Transverse colon (tissue), 4 donors: ENCODE measurements around the gene TMED3. TPM values are rescaled to one million over a fixed set of nuclear protein-coding genes. Genes with fewer than 3 reads are reported as not detected.
"Not testable (repeated sequence)": the region's sequence is repeated elsewhere in the genome, so short reads cannot be mapped to it uniquely, and the experiment has no call there.

Source experiments
- DNase-seq: peaks from one replicate; pipeline ENCODE4 v3.0.0-alpha.2; 2019
- H3K27ac ChIP-seq, 4 donors: fragments of 200-600 bp; sonication (generic); 2 replicates each; pipeline ENCODE4 v1.5.1; 2016 to 2018; ENCODE audit warnings: inconsistent platforms in 4 of 4
- H3K27me3 ChIP-seq: fragments of 200-600 bp; sonication (generic); 2 replicates; pipeline ENCODE4 v1.5.1; 2017; ENCODE audit warnings: inconsistent platforms
- H3K36me3 ChIP-seq, 4 donors: fragments of 200-600 bp; sonication (generic); 2 replicates each; pipeline ENCODE4 v1.5.1; 2017 to 2019; ENCODE audit warnings: inconsistent platforms in 4 of 4
- H3K4me1 ChIP-seq, 4 donors: fragments of 200-600 bp; sonication (generic); 2 replicates each; pipeline ENCODE4 v1.5.1; 2017 to 2020; ENCODE audit warnings: inconsistent platforms in 4 of 4
- H3K4me3 ChIP-seq, 4 donors: fragments of 200-600 bp; sonication (generic); 1 replicate in 1 of 4; 2 replicates in 3 of 4; pipeline versions ENCODE4 v1.5.1 to v1.6.1; 2017 to 2019; ENCODE audit warnings: inconsistent platforms in 4 of 4
- H3K9me3 ChIP-seq, 2 donors: fragments of 200-600 bp; sonication (generic); 2 replicates each; pipeline ENCODE4 v1.5.1; 2017 to 2019; ENCODE audit warnings: inconsistent platforms in 2 of 2
- EP300 ChIP-seq: sonication (generic); formaldehyde crosslinking; IDR thresholded peaks from one replicate; pipeline ENCODE4 v1.6.1; 2017; ENCODE audit warnings: antibody characterized with exemption, low read depth
- POLR2A ChIP-seq: fragments of 450-650 bp; IDR thresholded peaks from one replicate; pipeline ENCODE4 v1.6.1; 2016; ENCODE audit warnings: antibody characterized with exemption, mild to moderate bottlenecking, moderate library complexity
- POLR2AphosphoS5 ChIP-seq, 3 donors: sonication (generic); formaldehyde crosslinking; IDR thresholded peaks; one replicate each; pipeline ENCODE4 v1.6.1; 2016; ENCODE audit warnings: antibody characterized with exemption in 3 of 3
- WGBS, 2 donors: methylation state at CpG; one replicate each; pipeline ENCODE4 v1.1.5; 2018; ENCODE audit warnings: low coverage in 1 of 2; 5-methylcytosine and 5-hydroxymethylcytosine counted together
- in situ Hi-C, 4 donors: fragments of 200-750 bp; cut with MboI; loops; one replicate each; pipeline versions ENCODE4 v1.15.0 to v1.15.1; 2017; ENCODE audit warnings: low sequenced_read_pairs in 3 of 4, low pct_ligation_motif_present in 1 of 4, low pct_unique_long_range_greater_than_20kb in 1 of 4
- intact Hi-C: fragments of 100-400 bp; cut with DNase I; formaldehyde crosslinking; loops from one replicate; pipeline ENCODE4 v1.15.1; 2023; ENCODE audit warnings: low total_unique reads
- total RNA-seq, 4 donors: library from RNA; depleted of rRNA; stranded (reverse); fragments of >200 nt; gene quantifications; one replicate each; pipeline ENCODE4 v1.1.0, GENCODE V29; 2016
- TF ChIP-seq, protein P1 (sequence below), 5 experiments: fragments of 200-600 bp in 3 of 5; fragments of 450-650 bp in 2 of 5; sonication (generic) in 3 of 5; IDR thresholded peaks; 1 replicate in 2 of 5; 2 replicates in 3 of 5; pipeline ENCODE4 v1.5.1; 2016 to 2017; ENCODE audit warnings: antibody characterized with exemption in 5 of 5, inconsistent platforms in 3 of 5, mild to moderate bottlenecking in 2 of 5, moderate library complexity in 1 of 5

Gene TMED3
- total RNA-seq, 4 donors from 2014 or later, result 12.7 to 68.9 (median 41.0) TPM

GRCh38 chr15:79314186-79314585 is 3.3 kb downstream of the TMED3 start:
- H3K4me3 ChIP-seq, result no peak overlapping the region

GRCh38 chr15:79314811-79315210 is 3.9 kb downstream of the TMED3 start:
- H3K27me3 ChIP-seq, result no peaks in the 10 kb centered on the region
- H3K36me3 ChIP-seq, result peaks cover 0 to 21% (median 4%) of the 10 kb centered on the region in 4 donors
- H3K27ac ChIP-seq, result no peak overlapping the region
- in situ Hi-C loops (no loop called here), intact Hi-C loops (no loop called here)
- 88 to 93% methylated on average over 5 to 6 of the region's 6 CpGs for WGBS, 2 donors
- no peaks in the 10 kb centered on the region for H3K9me3 ChIP-seq
- TF ChIP-seq POLR2A (no peak), EP300 (no peak), POLR2AphosphoS5 (IDR thresholded peaks at IDR 0.05) (no peak)
- TF ChIP-seq, protein P1, sequence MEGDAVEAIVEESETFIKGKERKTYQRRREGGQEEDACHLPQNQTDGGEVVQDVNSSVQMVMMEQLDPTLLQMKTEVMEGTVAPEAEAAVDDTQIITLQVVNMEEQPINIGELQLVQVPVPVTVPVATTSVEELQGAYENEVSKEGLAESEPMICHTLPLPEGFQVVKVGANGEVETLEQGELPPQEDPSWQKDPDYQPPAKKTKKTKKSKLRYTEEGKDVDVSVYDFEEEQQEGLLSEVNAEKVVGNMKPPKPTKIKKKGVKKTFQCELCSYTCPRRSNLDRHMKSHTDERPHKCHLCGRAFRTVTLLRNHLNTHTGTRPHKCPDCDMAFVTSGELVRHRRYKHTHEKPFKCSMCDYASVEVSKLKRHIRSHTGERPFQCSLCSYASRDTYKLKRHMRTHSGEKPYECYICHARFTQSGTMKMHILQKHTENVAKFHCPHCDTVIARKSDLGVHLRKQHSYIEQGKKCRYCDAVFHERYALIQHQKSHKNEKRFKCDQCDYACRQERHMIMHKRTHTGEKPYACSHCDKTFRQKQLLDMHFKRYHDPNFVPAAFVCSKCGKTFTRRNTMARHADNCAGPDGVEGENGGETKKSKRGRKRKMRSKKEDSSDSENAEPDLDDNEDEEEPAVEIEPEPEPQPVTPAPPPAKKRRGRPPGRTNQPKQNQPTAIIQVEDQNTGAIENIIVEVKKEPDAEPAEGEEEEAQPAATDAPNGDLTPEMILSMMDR (IDR thresholded peaks at IDR 0.05), result no peak
- DNase-seq, result no peak
- H3K4me3 ChIP-seq, result no peak overlapping the region
- H3K4me1 ChIP-seq, result peaks cover 2 to 14% (median 9%) of the 10 kb centered on the region in 4 donors

More at GRCh38 chr15:79314186-79314585, 3.3 kb downstream of the TMED3 start:
- Histone ChIP-seq H3K27me3 (no peaks in the 10 kb centered on the region), H3K9me3 (no peaks in the 10 kb centered on the region), H3K27ac (no peak overlapping the region), H3K4me1 (peaks cover 2 to 14% (median 9%) of the 10 kb centered on the region in 4 donors), H3K36me3 (peaks cover 0 to 21% (median 4%) of the 10 kb centered on the region in 4 donors)
- TF ChIP-seq EP300, result no peak
- TF ChIP-seq POLR2A, result no peak
- no peak for TF ChIP-seq POLR2AphosphoS5 (IDR thresholded peaks at IDR 0.05)
- TF ChIP-seq, protein P1 (IDR thresholded peaks at IDR 0.05), result no peak
- in situ Hi-C loops, result no loop called here
- intact Hi-C loops, result no loop called here
- no peak for DNase-seq
- WGBS, 2 donors, result 90 to 96% methylated on average over 1 of the region's 1 CpG

- in situ Hi-C loops (no loop called here), intact Hi-C loops (no loop called here)
- peaks cover 2 to 10% (median 9%) of the 10 kb centered on the region in 4 donors for H3K4me1 ChIP-seq
- no peak for DNase-seq
- no peak for TF ChIP-seq POLR2AphosphoS5 (IDR thresholded peaks at IDR 0.05)
- TF ChIP-seq EP300, result no peak
- TF ChIP-seq, protein P1 (IDR thresholded peaks at IDR 0.05), result no peak
- TF ChIP-seq POLR2A, result no peak
- no peak overlapping the region for H3K4me3 ChIP-seq
- no peaks in the 10 kb centered on the region for H3K9me3 ChIP-seq
- no peaks in the 10 kb centered on the region for H3K27me3 ChIP-seq
- peaks cover 0 to 21% (median 4%) of the 10 kb centered on the region in 4 donors for H3K36me3 ChIP-seq
- no peak overlapping the region for H3K27ac ChIP-seq
- 87 to 95% methylated on average over 3 to 10 of the region's 10 CpGs for WGBS, 2 donors
Observed at GRCh38 chr15:79315623-79316328, 4.9 kb downstream of the TMED3 start.

DNA sequence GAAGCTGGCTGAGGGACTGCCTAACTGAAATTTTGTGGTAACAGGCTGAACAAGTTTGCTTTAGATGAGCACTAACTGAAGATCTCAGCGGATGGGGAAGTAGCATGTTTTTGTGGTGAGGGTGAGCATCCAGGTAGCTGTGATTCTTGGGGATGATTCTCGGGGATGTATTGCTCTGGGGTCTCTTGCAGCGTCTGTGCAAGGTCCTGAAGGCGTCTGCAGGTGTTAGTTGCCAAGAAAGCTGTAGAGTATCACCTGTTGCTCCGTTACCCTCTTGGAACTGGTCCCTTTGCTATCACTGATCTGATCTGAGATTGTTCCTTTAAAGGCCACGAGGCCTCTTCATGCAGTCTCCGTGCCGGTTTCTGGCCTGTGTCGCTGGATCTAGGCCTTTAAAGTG is 6.0 kb downstream of the TMED3 start:
- Histone ChIP-seq H3K4me3 (no peak overlapping the region), H3K9me3 (no peaks in the 10 kb centered on the region), H3K4me1 (peaks cover 2 to 8% (median 5%) of the 10 kb centered on the region in 4 donors), H3K36me3 (peaks cover 0 to 21% (median 4%) of the 10 kb centered on the region in 4 donors), H3K27me3 (no peaks in the 10 kb centered on the region), H3K27ac (no peak overlapping the region)
- no peak for TF ChIP-seq POLR2AphosphoS5 (IDR thresholded peaks at IDR 0.05)
- no peak for TF ChIP-seq POLR2A
- TF ChIP-seq, protein P1 (IDR thresholded peaks at IDR 0.05), result no peak
- no peak for TF ChIP-seq EP300
- intact Hi-C loops, result no loop called here
- WGBS, 2 donors, result 93% methylated on average over 9 of the region's 9 CpGs; no CpG with 5 or more reads in 1 of the 2 donors
- in situ Hi-C loops, result no loop called here
- no peak for DNase-seq

- H3K9me3 ChIP-seq, intact Hi-C loops, H3K27me3 ChIP-seq, H3K4me1 ChIP-seq, in situ Hi-C loops, H3K27ac ChIP-seq, H3K4me3 ChIP-seq, DNase-seq: not testable (repeated sequence)
- H3K36me3 ChIP-seq, result peaks cover 0 to 13% (median 4%) of the 10 kb centered on the region in 4 donors
- WGBS, 2 donors, result 91% methylated on average over 9 of the region's 9 CpGs; no CpG with 5 or more reads in 1 of the 2 donors
Observed at GRCh38 chr15:79319973-79320372, 9.1 kb downstream of the TMED3 start.
